Stimulated activated CD4-positive, alpha-beta T cell treated with anti-CD3 and anti-CD28 coated beads, TNF-alpha, amount 100 ng/mL, for 48 hours (primary cell): ENCODE results near the gene RBMS2.

Source experiments
- DNase-seq, 3 donors: peaks; one replicate each; pipeline ENCODE4 v3.0.0-alpha.2; 2020; ENCODE audit warnings: low read depth in 3 of 3

RBMS2 gene

DNA sequence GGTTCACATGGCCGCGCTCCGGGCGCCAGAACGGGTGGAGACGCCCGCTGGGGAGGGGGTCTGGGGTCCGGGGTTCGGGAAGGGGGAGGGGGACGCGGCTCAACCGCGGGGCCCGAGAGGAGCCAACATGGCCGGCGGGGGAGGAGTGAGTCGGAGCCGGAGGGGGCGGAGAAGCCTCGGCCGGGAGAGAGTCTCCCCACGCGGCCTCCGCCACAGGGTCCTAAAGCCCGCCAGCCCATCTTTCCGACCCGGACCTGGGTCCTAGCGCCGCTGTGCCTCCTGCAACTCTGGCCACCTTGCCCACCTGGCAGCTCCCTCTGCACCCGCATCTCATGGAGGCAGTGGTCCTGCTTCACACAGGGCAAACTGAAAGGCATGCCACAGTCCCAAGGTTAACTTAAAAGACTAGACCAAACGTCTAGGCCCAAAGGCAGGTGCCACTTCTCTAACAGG is 108.6 kb downstream of the RBMS2 start, which contains the start of gene BAZ2A:
TSS of gene BAZ2A (minus strand) at position 147 of the 453 bp plus-strand sequence. CDS start 12,796 bp downstream, outside the sequence.
- peak; percentile 70 to 84 (median 79) for DNase-seq

DNA sequence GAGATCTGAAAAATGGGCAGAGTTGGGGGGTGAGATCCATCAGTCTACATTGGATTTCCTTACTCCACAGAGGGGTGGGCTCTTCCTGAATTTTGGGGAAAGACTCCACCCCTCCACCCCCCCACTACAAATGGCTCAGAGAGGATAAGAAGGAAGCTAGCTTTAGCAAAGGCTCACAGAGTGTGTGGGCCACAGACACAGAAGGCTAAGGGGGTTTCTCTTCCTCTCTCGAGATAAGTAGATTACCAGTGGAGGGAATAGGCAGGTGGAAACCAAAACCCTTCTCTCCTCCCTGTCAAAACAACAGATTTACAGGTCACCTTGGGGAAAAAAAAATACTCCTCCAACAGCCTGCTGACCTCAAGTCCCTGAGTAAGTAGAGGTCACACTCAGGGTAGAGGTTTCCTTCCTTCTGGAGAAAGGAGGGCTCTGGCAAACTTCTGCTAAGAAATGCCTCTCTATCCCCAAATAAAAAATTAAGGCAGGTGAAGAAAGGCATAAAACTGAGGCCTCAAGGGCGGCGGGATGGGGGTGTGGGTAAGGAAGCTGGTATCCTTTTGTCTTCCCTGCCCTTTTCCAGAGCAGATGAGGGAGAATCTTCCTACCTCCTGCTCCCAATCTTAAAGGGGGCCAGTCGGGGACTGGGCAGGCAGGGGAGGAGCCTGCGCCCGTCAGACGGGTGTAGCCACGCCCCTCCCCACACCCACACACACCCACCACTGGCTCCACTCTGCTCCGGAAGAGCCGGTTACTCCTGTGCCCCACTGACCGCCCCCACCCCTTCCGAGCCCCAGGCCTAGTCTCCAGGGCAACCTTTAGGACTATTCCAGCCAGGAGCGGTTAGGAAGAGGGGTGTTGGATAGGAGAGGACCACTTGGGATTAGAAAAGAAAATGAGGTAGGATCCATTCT is 110.4 kb downstream of the RBMS2 start:
- DNase-seq: peak in 1 of 3 donors; percentile 61

DNA sequence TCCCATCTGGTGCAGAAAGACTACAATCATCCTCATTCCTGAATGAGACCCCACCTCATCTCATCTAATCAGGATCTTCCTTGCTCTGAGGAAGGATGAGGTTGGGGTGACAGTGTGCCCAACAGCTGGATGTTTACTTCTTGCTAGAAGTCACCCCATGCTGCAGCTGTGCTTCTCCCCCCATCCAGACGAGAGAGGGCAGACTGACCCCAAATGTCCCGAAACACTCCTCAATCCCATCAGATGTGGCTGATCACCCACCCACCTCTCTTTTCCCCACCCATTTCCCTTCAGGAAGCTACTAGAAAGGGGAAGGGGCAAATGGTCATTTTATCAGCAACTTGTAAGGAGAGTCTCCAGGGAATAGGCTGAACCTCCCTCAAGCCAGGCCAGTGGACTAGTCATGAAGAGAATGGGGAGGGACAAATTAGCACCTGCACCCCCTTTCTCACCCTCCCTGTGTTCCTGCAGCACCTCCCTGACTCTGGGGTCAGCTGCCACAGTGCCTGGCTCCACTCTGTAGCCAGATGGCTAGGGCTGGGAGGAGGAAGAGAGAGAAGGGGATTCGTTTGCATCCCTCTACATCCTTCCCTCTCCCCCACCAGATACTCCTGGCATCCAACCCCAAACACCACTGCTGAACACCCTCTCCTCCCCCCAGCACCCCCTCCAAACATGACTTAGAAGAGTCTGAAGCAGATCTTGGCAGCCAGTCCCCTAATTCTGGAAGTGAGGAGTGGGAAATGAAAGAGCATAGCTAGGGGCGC is 111.3 kb downstream of the RBMS2 start:
- DNase-seq: no peak

DNA sequence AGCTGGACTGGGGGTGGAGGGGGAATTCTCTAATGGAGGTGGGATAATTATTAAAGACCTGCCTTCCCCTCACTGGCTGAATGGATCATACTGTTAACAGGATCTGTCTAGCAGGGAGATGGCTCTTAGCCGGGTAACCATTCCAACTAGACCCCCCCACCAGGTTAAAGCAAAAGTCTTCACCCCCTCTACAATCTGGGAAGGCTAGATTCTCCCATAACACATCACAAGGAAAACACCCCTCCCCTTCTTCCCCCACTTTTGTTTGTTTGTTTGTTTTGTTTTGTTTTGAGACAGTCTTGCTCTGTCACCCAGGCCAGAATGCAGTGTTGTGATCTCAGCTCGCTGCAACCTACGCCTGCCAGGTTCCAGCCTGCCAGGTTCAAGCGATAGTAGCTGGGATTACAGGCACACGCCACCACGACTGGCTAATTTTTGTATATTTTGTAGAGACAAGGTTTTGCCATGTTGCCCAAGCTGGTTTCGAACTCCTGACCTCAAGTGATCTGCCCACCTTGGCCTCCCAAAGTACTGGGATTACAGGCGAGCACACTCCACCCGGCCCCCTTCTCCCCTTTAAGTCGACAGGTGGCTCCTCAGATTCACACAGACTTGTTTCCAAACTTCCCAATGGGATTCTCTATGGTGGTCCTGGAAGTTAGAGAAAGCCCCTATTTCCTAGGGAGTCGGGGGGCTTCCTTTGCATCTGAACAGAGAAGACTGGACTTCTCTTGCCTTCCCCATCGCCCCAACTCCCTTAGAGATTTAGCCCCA is 112.0 kb downstream of the RBMS2 start:
- no peak for DNase-seq

DNA sequence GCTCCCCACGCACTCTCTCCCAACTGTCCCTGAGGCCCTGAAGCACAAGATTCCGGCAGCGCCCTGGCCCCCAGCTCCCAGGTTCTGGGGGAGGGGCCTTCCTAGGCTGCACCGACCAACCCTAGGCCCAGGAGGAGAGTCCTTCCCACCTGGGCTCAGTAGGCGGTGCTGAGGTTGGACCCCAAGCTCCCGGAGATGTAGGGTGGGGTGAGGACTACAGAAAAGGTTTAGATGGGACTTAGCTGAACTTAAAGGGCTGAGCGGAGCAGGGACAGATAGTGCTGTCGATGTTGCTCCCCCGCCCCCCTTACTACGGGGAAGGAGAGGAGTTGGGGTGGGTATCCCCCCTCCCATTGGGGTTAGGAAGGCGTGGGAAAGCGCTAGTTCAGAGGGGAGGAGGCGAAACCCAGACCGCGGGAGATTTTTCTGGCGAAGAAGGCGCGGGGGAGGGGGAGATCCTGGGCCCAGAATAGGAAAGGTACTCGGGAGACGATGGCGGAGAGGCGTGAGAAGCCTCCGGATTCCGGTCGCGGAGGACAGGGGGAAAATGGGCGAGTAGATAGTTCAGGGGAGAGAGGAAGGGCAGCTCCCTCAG is 112.7 kb downstream of the RBMS2 start:
- DNase-seq: no peak

DNA sequence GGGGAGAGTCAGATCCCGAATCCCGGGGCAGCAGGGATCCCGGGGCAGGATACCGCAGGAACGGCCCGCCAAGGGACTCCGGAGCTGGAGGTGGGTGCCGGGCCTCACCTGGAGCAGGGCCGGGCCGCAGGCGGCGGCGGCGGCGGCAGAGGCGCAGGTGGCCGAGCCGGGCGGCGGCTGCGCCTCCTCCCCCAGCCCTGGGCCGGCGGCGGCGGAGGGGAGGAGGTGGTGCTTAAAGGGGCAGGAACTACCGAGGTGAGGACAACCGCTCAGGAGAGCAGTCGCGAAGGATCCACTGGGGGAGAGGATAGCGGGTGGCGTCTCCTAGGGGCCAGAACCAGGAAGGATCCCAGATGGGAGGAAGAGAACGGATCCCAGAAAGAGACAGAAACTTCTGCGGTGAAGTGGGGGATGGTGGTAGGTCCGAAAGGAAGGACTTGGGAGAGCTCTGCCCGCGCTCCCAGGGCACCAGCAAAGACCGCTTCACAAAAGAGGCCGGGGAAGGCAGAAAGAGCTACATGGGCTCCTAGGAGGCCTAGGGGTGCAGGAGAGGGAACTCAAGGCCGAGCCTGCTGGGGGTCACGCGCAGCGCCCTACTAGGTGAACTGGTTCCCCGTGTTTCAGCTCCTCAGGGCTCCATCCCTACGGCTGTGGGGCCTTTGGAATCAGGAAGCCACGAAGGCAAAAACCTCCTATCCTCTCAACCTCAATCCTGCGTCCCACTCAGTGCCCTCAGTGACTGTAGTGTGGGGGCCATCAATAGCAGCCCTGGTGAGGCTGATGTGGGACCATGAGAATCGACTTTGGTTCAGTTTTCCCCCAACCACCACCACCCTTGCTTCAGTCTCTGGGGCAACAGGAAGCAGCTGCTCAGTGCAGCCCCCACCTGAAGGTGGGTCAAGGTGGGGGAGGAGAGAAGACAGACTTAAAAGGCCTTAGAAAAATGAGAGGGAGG is 113.5 kb downstream of the RBMS2 start:
- peak in 1 of 3 donors; percentile 60 for DNase-seq

DNA sequence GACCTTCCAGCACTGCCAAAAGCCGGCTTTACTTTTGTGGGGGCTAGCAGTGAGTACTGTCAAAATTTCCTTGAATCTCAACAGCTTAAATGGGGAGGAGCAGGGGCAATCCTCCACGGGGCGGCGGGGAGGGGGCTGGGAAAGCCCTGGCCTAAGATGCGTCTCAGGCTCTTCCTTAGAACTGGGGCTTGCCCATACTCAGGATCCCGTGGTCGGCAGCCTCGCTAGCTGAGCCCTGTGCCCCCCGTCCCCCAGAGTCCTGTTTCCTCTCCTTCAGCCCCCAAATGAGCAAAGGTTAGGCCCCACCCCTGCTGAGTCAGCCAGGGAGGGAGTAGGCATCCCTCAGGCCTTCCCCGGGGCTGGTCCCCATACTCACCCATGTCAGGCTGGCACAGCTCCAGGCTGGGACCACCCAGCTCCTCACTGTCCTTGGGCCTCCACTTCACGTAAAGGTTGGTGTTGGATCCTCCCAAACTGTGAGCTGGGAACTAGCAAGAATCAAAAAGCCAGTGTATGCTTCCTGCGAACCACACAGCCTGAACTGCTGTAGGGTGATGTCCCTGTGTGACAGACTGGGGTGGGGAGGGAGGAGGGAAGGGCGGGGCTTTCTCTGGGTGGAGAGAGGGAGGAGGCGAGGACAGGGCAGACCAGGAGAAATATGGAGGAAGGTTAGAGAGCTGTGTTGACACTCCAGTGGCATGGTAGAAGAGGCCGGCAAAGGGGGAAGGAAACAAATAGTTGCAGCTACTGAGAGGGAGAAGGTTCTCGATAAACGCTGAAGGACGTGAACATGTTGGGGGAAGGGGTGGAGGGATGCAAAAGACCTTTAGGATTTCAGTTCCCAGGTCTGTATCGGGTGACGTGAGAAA is 114.4 kb downstream of the RBMS2 start:
- peak; percentile 65 to 90 (median 76) for DNase-seq

DNA sequence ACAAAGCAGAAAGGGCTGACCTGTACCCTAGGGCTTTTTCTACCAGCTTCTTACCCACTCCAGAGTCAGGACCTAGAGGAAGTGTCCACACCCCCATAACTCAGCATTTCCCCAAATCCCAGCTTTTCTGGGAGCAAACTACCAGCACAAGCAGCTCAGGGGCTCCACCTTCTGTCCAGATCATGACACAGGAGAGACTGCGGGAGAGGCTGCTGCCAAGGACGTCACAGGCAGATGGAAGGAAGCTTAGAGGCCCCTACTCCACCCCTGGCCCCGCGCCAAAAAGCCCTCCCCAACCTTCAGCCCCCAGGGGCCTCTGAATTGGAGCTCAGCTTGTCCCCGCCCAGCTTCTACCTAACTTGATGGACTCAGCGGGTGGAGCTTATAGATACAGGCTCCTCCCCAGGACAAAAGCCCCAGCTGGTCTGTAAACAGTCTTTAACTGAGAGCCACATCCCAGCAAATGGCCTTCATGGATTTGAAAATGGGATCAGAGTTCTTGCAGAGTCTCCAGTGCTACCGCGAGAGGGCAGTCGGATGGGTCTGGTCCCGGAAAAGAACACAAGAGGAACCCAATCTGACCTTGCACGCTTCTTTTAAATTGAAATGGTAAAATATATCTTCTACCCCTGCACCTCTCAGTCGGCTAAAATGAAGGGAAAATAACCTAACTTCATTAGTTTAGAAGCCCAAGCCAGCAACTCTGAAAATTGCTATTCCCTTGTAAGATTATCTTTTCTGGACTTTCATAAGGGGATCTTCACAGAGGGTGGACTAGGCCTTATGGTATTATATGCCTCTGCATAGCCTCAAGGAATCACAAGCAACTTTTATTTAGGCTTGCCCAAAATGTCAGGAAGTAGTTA is 115.3 kb downstream of the RBMS2 start:
- DNase-seq: peak; percentile 81 to 92 (median 90)

DNA sequence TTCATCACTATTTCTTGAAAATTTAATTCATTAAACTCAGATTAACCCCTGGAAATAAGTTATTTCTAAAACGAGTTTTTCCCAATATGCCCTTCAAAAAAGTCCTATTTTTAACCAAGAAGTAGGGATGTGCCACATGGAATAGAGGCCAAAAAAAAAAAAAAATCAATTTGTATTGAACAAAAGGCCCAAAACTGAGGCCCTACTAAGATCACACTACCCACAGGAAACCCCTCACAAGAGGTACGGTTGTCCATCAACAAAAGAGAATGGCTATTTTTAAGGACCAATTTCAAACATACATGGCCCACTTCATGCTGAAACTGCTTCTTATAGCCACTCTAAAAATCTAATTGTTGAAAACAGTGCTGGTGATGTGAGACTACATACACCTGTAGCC is 116.0 kb downstream of the RBMS2 start:
- no peak for DNase-seq

DNA sequence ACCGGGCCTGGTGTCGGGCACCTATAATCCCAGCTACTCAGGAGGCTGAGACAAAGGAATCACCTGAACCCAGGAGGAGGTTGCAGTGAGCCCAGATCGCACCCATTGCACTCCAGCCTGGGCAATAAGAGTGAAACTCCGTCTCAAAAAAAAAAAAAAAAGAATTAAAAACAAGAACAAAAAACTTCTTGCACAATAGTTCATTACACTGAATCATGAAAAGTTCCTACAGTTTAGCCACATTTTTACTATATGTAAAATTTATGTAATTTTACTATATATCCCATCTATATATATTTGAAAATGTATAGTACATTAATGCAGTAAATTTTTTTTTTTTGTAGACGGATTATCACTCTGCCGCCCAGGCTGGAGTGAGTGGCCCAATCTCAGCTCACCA is 119.6 kb downstream of the RBMS2 start:
- no peak for DNase-seq

DNA sequence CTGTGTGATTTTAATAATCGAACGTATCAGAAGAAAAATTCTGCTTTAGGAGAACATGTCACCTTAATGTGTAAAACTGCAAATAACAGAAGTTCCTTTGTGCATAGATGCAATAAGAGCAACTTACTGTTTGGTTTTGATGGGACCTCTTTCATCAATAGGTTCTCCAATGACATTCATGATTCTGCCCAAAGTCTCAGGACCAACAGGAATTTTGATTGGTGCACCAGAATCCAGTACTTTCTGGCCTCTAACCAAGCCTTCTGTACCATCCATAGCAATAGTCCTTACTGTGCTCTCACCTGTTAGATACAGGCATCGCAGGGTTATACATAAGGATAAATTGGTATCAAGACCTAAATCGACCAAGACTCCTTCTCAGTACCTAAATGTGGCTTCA is 123.0 kb downstream of the RBMS2 start:
- no peak for DNase-seq

DNA sequence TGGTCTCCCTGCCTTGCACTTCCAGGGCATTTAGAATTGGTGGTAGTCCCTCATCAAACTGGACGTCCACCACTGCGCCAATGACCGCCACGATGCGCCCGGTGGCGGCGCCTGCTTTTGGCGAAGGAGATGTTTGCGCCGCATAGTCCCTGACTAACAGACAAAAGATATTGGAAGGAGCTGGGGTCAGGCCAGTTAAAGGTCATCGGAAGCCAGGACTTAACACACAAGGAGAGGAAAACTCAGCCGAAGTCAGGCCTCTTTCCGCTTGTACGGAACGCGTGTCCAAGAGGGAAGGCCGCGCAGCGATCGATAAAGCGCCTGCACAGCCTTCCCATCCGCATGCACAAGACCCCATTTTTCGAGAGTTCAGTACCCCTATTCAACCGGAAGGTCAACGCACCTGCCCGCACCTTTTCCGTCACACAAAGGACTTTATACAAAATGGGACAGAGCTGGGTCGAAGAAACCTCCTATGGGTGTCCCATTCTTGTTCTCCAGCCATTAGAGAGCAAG is 123.6 kb downstream of the RBMS2 start:
- DNase-seq: no peak
